GM10266 (cell line): ENCODE data around the gene ILK.

Source experiments
- DNase-seq: peaks from one replicate; pipeline ENCODE4 v3.0.0; 2012; ENCODE audit errors: extremely low spot score
- CTCF ChIP-seq: IDR thresholded peaks from 2 replicates; pipeline ENCODE4 v1.5.1; 2012; ENCODE audit warnings: mild to moderate bottlenecking, low read depth; ENCODE audit not compliant: control insufficient read depth, insufficient read depth; ENCODE audit errors: missing control alignments

The ILK gene

GRCh38 chr11:6601041-6601461 is 2.5 kb upstream of the ILK start:
- DNase-seq, result no peak
- no peak for TF ChIP-seq CTCF

- no peak for DNase-seq
- TF ChIP-seq CTCF, result no peak
Observed at GRCh38 chr11:6602096-6602940, 1.3 kb upstream of the ILK start.

- DNase-seq, result peak; percentile 84
- TF ChIP-seq CTCF, result peak; percentile 44
Observed at GRCh38 chr11:6604081-6604626, 580 bp downstream of the ILK start.

GRCh38 chr11:6604790-6605189 is 1.2 kb downstream of the ILK start:
- no peak for DNase-seq
- no peak for TF ChIP-seq CTCF

GRCh38 chr11:6606471-6607189 is 3.1 kb downstream of the ILK start:
- no peak for TF ChIP-seq CTCF
- peak; percentile 88 for DNase-seq

GRCh38 chr11:6607190-6607795 is 3.7 kb downstream of the ILK start:
- DNase-seq, result no peak

More at GRCh38 chr11:6607190-6607795, 3.7 kb downstream of the ILK start:
- no peak for TF ChIP-seq CTCF
